Mucosa of descending colon (tissue), 3 donors: ENCODE results near the gene FSD2. TPM values are rescaled to one million over a fixed set of nuclear protein-coding genes. Genes with fewer than 3 reads are reported as not detected.

Experiments
- ATAC-seq: fragments of 200-7000 bp; cut with Tn5 transposase; one replicate; pipeline ENCODE4 v1.9.1; 2020; ENCODE audit warnings: mild to moderate bottlenecking, moderate library complexity
- DNase-seq, 3 donors: peaks; one replicate each; pipeline ENCODE4 v3.0.0-alpha.2; 2020
- H3K36me3 ChIP-seq: fragments of 200-600 bp; one replicate; pipeline ENCODE4 v1.8.0; 2021; ENCODE audit warnings: low read depth, mild to moderate bottlenecking
- H3K4me1 ChIP-seq: fragments of 200-600 bp; one replicate; pipeline ENCODE4 v1.8.0; 2021; ENCODE audit warnings: low read depth, mild to moderate bottlenecking
- H3K4me3 ChIP-seq: fragments of 200-600 bp; one replicate; pipeline ENCODE4 v1.8.0; 2021; ENCODE audit warnings: mild to moderate bottlenecking
- H3K9me3 ChIP-seq: fragments of 200-600 bp; one replicate; pipeline ENCODE4 v1.8.0; 2021; ENCODE audit warnings: mild to moderate bottlenecking
- CTCF ChIP-seq: fragments of 200-600 bp; IDR thresholded peaks from one replicate; pipeline ENCODE4 v1.8.0; 2022; ENCODE audit warnings: antibody characterized with exemption, mild to moderate bottlenecking
- intact Hi-C, 2 donors: fragments of 100-400 bp; cut with DNase I in 1 of 2; cut with micrococcal nuclease in 1 of 2; formaldehyde crosslinking; loops; one replicate each; pipeline versions ENCODE4 v1.11.0 to v1.11.1; 2022; cut with DNase I, micrococcal nuclease
- total RNA-seq, 3 donors: library from RNA; stranded (reverse); fragmentation: NEBNext Ultra II Directional in 2 of 3; extraction: Animal tissue kit (Norgen Biotek cat#: 25700) in 2 of 3; gene quantifications; one replicate each; pipeline versions ENCODE4 v1.2.1 to v1.2.4, GENCODE V29; 2021 to 2023
- donor health status: DM: no; HTN: no; CAD: no; lungs with moderate emphysema.
- donor health status: DM: no; HTN: no; CAD: no.
- donor health status: DM: no; HTN: yes; CAD: no.

FSD2 gene
- total RNA-seq, 3 donors from 2014 or later, result not detected

- no peak for DNase-seq
- ATAC-seq, result no peak
- Histone ChIP-seq H3K4me3 (no peak overlapping the region), H3K4me1 (no peaks in the 10 kb centered on the region), H3K9me3 (no peaks in the 10 kb centered on the region), H3K36me3 (no peaks in the 10 kb centered on the region)
- intact Hi-C loops, result no loop called here
- no peak for TF ChIP-seq CTCF
These were observed 39.8 kb upstream of the FSD2 start for GRCh38 chr15:82845686-82846085.

GRCh38 chr15:82843566-82843965, 37.7 kb upstream of the FSD2 start:
- ATAC-seq (no peak), DNase-seq (no peak)
- H3K9me3 ChIP-seq, result no peaks in the 10 kb centered on the region
- H3K36me3 ChIP-seq, result no peaks in the 10 kb centered on the region
- no peak for TF ChIP-seq CTCF
- intact Hi-C loops, result no loop called here
- H3K4me3 ChIP-seq, result no peak overlapping the region
- no peaks in the 10 kb centered on the region for H3K4me1 ChIP-seq

DNA sequence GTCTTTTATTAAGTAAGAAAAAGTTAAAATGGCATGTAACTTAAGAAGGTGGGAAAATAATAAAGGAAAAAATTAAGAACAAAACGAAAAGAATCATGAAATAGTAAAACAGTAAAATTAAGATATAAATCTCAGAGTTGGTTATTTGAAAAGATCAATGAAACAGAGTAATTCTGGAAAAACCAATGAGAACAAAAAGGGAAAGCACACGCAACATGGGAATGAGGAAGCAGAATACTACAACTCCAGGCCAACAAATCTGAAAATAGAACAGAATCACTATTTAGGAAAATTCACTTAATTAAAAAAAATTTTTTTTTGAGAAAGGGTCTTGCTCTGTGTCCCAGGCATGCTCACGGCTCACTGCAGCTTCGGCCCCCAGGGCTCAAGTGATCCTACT, 34.3 kb upstream of the FSD2 start:
- H3K36me3 ChIP-seq, result no peaks in the 10 kb centered on the region

GRCh38 chr15:82839136-82839535, 33.3 kb upstream of the FSD2 start:
- H3K36me3 ChIP-seq, result no peaks in the 10 kb centered on the region
- DNase-seq, result no peak
- no peak for TF ChIP-seq CTCF

More for the DNA sequence above, 34.3 kb upstream of the FSD2 start:
- no peak for TF ChIP-seq CTCF
- no peak for ATAC-seq
- no peaks in the 10 kb centered on the region for H3K4me1 ChIP-seq
- H3K9me3 ChIP-seq, result no peaks in the 10 kb centered on the region
- H3K4me3 ChIP-seq, result no peak overlapping the region
- no peak for DNase-seq
- intact Hi-C loops, result no loop called here

GRCh38 chr15:82838096-82838735, 32.3 kb upstream of the FSD2 start:
- Histone ChIP-seq H3K36me3 (no peaks in the 10 kb centered on the region), H3K9me3 (no peaks in the 10 kb centered on the region), H3K4me3 (no peak overlapping the region), H3K4me1 (no peaks in the 10 kb centered on the region)
- intact Hi-C loops, result no loop called here
- DNase-seq (no peak), ATAC-seq (peak; percentile 7)
- no peak for TF ChIP-seq CTCF

More at GRCh38 chr15:82839136-82839535, 33.3 kb upstream of the FSD2 start:
- Histone ChIP-seq H3K9me3 (no peaks in the 10 kb centered on the region), H3K4me1 (no peaks in the 10 kb centered on the region), H3K4me3 (no peak overlapping the region)
- intact Hi-C loops, result no loop called here
- ATAC-seq, result no peak

GRCh38 chr15:82835391-82835917, 29.6 kb upstream of the FSD2 start:
- ATAC-seq (no peak), DNase-seq (no peak)
- TF ChIP-seq CTCF, result no peak
- intact Hi-C loops, result no loop called here
- no peaks in the 10 kb centered on the region for H3K36me3 ChIP-seq
- H3K4me3 ChIP-seq, result no peak overlapping the region
- no peaks in the 10 kb centered on the region for H3K4me1 ChIP-seq
- no peaks in the 10 kb centered on the region for H3K9me3 ChIP-seq
